Sigmoid colon (tissue), 7 donors: Measurements from ENCODE around the gene TMEM143. TPM values are rescaled to one million over a fixed set of nuclear protein-coding genes. Genes with fewer than 3 reads are reported as not detected.

Experiments
- DNase-seq: peaks from one replicate; pipeline ENCODE4 v3.0.0-alpha.2; 2019
- H3K27ac ChIP-seq, 4 donors: fragments of 200-600 bp; sonication (generic); one replicate each; pipeline ENCODE4 v1.5.1; 2016 to 2019; ENCODE audit warnings: mild to moderate bottlenecking in 1 of 4
- H3K27me3 ChIP-seq, 3 donors: fragments of 200-600 bp; sonication (generic); one replicate each; pipeline ENCODE4 v1.5.1; 2019; ENCODE audit warnings: mild to moderate bottlenecking in 1 of 3
- H3K36me3 ChIP-seq, 4 donors: fragments of 200-600 bp; sonication (generic); one replicate each; pipeline ENCODE4 v1.5.1; 2016 to 2019
- H3K4me1 ChIP-seq, 4 donors: fragments of 200-600 bp; sonication (generic); one replicate each; pipeline ENCODE4 v1.5.1; 2017 to 2019
- H3K4me3 ChIP-seq, 4 donors: fragments of 200-600 bp; sonication (generic); one replicate each; pipeline ENCODE4 v1.5.1; 2017 to 2019; ENCODE audit warnings: mild to moderate bottlenecking in 2 of 4, moderate library complexity in 1 of 4
- H3K9me3 ChIP-seq, 4 donors: fragments of 200-600 bp in 3 of 4; sonication (generic) in 3 of 4; one replicate each; pipeline versions ENCODE4 v1.5.1 to v1.6.1; 2013 to 2019
- CTCF ChIP-seq, 4 experiments: fragments of 450-650 bp in 3 of 4; fragments of 200-600 bp in 1 of 4; IDR thresholded peaks; one replicate each; pipeline ENCODE4 v1.5.1; 2016 to 2019; ENCODE audit warnings: antibody characterized with exemption in 4 of 4, mild to moderate bottlenecking in 3 of 4, moderate library complexity in 2 of 4
- EP300 ChIP-seq, 4 donors: sonication (generic); formaldehyde crosslinking; IDR thresholded peaks; one replicate each; pipeline ENCODE4 v1.6.1; 2017; ENCODE audit warnings: antibody characterized with exemption in 4 of 4
- POLR2A ChIP-seq, 2 donors: fragments of 450-650 bp; IDR thresholded peaks; one replicate each; pipeline ENCODE4 v1.6.1; 2016; ENCODE audit warnings: antibody characterized with exemption in 2 of 2, mild to moderate bottlenecking in 2 of 2, moderate library complexity in 2 of 2
- POLR2AphosphoS5 ChIP-seq, 4 donors: sonication (generic); formaldehyde crosslinking; IDR thresholded peaks; one replicate each; pipeline ENCODE4 v1.6.1; 2017; ENCODE audit warnings: antibody characterized with exemption in 4 of 4
- WGBS, 2 donors: extraction: QIAGEN DNeasy Blood & Tissue Kit; methylation state at CpG; one replicate each; pipeline ENCODE4 v1.1.7; 2013; 5-methylcytosine and 5-hydroxymethylcytosine counted together
- intact Hi-C: fragments of 100-400 bp; cut with DNase I; formaldehyde crosslinking; loops from one replicate; pipeline ENCODE4 v1.15.1; 2023
- polyA plus RNA-seq, 3 donors: library from polyadenylated mRNA; stranded (reverse); fragments of 200-250 nt; gene quantifications; one replicate each; pipeline ENCODE4 v1.2.3, GENCODE V29; 2013
- total RNA-seq, 4 donors: library from RNA; depleted of rRNA; stranded (reverse); fragments of >200 nt; gene quantifications; one replicate each; pipeline ENCODE4 v1.1.0, GENCODE V29; 2016
- donor health status: healthy with polysubstance abuse.
- donor health status: Bipolar disorder and iron deficiency.
- donor health status: healthy.

TMEM143 gene
- total and polyA plus RNA-seq, 7 donors: 4.2 to 8.9 (median 6.8) TPM

DNA sequence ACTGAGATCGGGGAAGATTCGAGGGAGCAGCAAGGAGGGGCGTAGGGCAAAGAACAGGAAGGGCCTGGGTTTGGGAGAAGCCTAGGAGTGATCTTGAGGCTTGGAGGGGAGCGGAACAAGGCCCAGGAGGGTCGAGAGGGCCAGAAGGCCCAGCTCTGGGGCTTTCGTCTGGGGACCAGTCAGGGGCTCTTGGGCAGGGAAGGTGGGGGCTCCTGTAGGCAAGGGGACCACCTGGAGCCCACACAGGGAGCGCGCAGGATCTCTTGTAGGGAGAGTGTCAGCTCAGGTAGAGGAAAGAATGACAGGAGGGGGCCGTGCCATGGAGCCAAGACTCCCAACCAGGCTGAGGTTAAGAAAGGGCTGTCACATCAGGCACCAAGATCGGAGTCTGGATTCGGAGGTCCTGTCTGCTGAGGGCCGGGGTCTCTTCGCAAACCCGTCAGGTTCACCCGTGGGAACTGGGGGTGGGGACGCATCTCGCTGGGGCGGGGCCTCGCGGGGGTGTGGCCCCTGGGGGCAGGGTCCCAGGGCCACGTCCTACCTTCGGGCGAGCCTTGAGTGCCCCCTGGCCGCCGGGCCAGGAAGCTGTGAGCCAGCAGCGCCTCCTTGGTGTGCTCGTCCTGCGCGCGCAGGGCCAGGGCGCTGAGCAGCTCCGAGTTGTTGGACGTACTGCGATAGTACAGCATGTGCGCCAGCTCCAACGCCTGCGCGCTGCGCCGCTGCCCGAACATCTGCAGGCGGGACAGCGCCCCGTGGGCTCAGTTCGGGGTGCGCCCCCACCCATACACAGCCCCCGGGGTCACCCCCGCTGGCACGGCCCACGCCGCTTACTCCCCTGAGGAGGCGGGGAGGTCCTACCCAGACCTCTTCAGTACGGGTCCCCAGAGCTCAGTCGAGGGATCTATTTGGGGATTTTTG is 30.0 kb downstream of the TMEM143 start:
- peak overlapping the region; percentile 15 to 44 (median 40) for H3K4me3 ChIP-seq
- H3K27ac ChIP-seq: peak overlapping the region; percentile 89 to 94 (median 94)
- H3K9me3 ChIP-seq: no peaks in the 10 kb centered on the region
- H3K4me1 ChIP-seq: peaks cover 0 to 48% (median 43%) of the 10 kb centered on the region in 4 donors
- intact Hi-C loops: loop anchor here (1.0 kb wide), 1 partner anchor 13 kb away; no protein-coding TSS in a partner anchor
- DNase-seq: peak; percentile 97
- TF ChIP-seq POLR2AphosphoS5 (IDR thresholded peaks at IDR 0.05) (peak; percentile 18 to 67 (median 38)), EP300 (IDR thresholded peaks at IDR 0.05) (no peak), CTCF (IDR thresholded peaks at IDR 0.05) (peak in 3 of 4 experiments; percentile 51 to 89 (median 85)), POLR2A (IDR thresholded peaks at IDR 0.05) (no peak)
- peaks cover 0 to 20% (median 2%) of the 10 kb centered on the region in 4 donors for H3K36me3 ChIP-seq
- no peaks in the 10 kb centered on the region for H3K27me3 ChIP-seq
- 2% methylated on average over 54 of the region's 54 CpGs for WGBS, 2 donors

GRCh38 chr19:48332662-48333466 is 30.9 kb downstream of the TMEM143 start:
- peaks cover 0 to 25% (median 2%) of the 10 kb centered on the region in 4 donors for H3K36me3 ChIP-seq
- H3K4me1 ChIP-seq: peaks cover 0 to 52% (median 43%) of the 10 kb centered on the region in 4 donors
- intact Hi-C loops: loop anchor here (1.0 kb wide), 1 partner anchor 13 kb away; no protein-coding TSS in a partner anchor
- WGBS, 2 donors: 0 to 1% methylated on average over 25 of the region's 25 CpGs
- no peak for TF ChIP-seq CTCF (IDR thresholded peaks at IDR 0.05)
- TF ChIP-seq EP300 (IDR thresholded peaks at IDR 0.05): peak in 2 of 4 donors; percentile 85 to 92
- peak; percentile 93 to 98 (median 98) for TF ChIP-seq POLR2AphosphoS5 (IDR thresholded peaks at IDR 0.05)
- peak in 1 of 2 donors; percentile 76 for TF ChIP-seq POLR2A (IDR thresholded peaks at IDR 0.05)
- H3K9me3 ChIP-seq: no peaks in the 10 kb centered on the region
- DNase-seq: peak; percentile 99
- H3K27ac ChIP-seq: peak overlapping the region; percentile 89 to 94 (median 94)
- H3K4me3 ChIP-seq: peak overlapping the region; percentile 15 to 44 (median 40)
- no peaks in the 10 kb centered on the region for H3K27me3 ChIP-seq

DNA sequence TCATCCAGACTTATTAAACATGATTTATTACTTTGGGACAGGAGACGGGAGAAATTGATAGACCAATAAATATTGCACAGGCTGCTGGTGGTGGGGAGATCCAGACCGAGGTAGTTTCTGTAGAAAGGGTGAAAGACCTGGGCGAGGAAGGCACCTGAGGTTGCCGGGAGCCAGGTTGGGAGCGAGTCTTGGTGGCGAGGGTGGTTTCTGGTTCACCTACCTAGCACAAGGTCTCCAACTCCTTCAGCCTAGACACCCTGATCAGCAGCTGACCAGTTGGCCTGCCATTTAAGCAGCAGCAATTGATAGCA is 31.4 kb downstream of the TMEM143 start:
- WGBS, 2 donors: 9 to 33% methylated on average over 6 of the region's 6 CpGs
- no peak for DNase-seq
- TF ChIP-seq CTCF (IDR thresholded peaks at IDR 0.05) (no peak), EP300 (IDR thresholded peaks at IDR 0.05) (no peak), POLR2AphosphoS5 (IDR thresholded peaks at IDR 0.05) (no peak), POLR2A (IDR thresholded peaks at IDR 0.05) (no peak)
- no peaks in the 10 kb centered on the region for H3K9me3 ChIP-seq
- intact Hi-C loops: no loop called here
- peaks cover 0 to 57% (median 49%) of the 10 kb centered on the region in 4 donors for H3K4me1 ChIP-seq
- peak overlapping the region in 3 of 4 donors; percentile 39 to 44 (median 40) for H3K4me3 ChIP-seq
- H3K27me3 ChIP-seq: no peaks in the 10 kb centered on the region
- peaks cover 0 to 30% (median 4%) of the 10 kb centered on the region in 4 donors for H3K36me3 ChIP-seq
- peak overlapping the region; percentile 89 to 94 (median 94) for H3K27ac ChIP-seq

DNA sequence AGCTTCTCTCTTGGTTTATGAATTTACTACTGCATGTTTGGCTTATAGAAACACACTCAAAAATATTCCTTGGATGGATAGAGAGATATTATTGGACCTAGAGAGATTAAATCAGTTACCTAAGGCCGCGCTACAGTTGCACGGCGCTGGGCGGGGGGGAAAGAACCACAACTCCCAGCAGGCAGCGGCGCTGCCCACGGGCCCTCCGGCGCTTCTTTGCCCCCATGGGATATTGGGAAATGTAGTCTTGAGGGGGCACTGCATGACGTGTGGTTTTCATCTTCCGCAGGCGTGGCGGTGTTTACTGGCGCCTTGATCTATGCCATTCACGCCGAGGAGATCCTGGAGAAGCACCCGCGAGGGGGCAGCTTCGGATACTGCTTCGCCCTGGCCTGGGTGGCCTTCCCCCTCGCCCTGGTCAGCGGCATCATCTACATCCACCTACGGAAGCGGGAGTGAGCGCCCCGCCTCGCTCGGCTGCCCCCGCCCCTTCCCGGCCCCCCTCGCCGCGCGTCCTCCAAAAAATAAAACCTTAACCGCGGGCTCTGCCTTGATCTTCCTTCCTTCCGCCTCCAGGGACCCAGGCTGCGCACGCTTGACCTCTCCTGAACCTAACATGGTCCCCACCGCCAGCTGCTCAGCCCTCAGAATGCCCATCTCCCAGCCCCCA is 33.6 kb downstream of the TMEM143 start:
- H3K9me3 ChIP-seq: no peaks in the 10 kb centered on the region
- H3K27me3 ChIP-seq: no peaks in the 10 kb centered on the region
- DNase-seq: peak; percentile 89
- WGBS, 2 donors: 4 to 14% methylated on average over 41 of the region's 41 CpGs
- peaks cover 0 to 73% (median 65%) of the 10 kb centered on the region in 4 donors for H3K4me1 ChIP-seq
- peak overlapping the region; percentile 74 to 94 (median 94) for H3K27ac ChIP-seq
- H3K4me3 ChIP-seq: peak overlapping the region; percentile 19 to 47 (median 43)
- TF ChIP-seq POLR2A (IDR thresholded peaks at IDR 0.05): no peak
- no peak for TF ChIP-seq CTCF (IDR thresholded peaks at IDR 0.05)
- no peak for TF ChIP-seq EP300 (IDR thresholded peaks at IDR 0.05)
- peak in 3 of 4 donors; percentile 46 to 62 (median 53) for TF ChIP-seq POLR2AphosphoS5 (IDR thresholded peaks at IDR 0.05)
- peaks cover 0 to 31% (median 4%) of the 10 kb centered on the region in 4 donors for H3K36me3 ChIP-seq
- intact Hi-C loops: no loop called here
